Progenitor cell of endocrine pancreas (in vitro differentiated cells): ENCODE measurements around the gene MAN2A2. TPM values are rescaled to one million over a fixed set of nuclear protein-coding genes. Genes with fewer than 3 reads are reported as not detected.

ENCODE experiments used
- DNase-seq: peaks from one replicate; pipeline ENCODE4 v3.0.0; 2021; ENCODE audit warnings: low spot score; ENCODE audit not compliant: unreplicated experiment
- H3K27ac Mint-ChIP-seq: 2 replicates; pipeline ENCODE4 v1.8.0; 2021; ENCODE audit warnings: mild to moderate bottlenecking, moderate library complexity, mixed read lengths
- H3K27me3 Mint-ChIP-seq: 2 replicates; pipeline ENCODE4 v1.8.0; 2021; ENCODE audit warnings: mixed read lengths
- H3K36me3 Mint-ChIP-seq: 2 replicates; pipeline ENCODE4 v1.8.0; 2022; ENCODE audit warnings: mixed read lengths; ENCODE audit not compliant: insufficient read depth
- H3K4me1 Mint-ChIP-seq: 2 replicates; pipeline ENCODE4 v1.8.0; 2021; ENCODE audit warnings: low read depth, mixed read lengths
- H3K4me3 Mint-ChIP-seq: 2 replicates; pipeline ENCODE4 v1.8.0; 2021; ENCODE audit warnings: low read depth, mild to moderate bottlenecking, moderate library complexity, mixed read lengths
- H3K9me3 Mint-ChIP-seq: 2 replicates; pipeline ENCODE4 v1.8.0; 2021; ENCODE audit warnings: low read depth, mixed read lengths
- total RNA-seq: library from RNA; stranded (reverse); gene quantifications from 2 replicates; pipeline ENCODE4 v1.2.1, GENCODE V29; 2021
- TF ChIP-seq, protein P1 (sequence below): fragments of 200-600 bp; sonication (generic); IDR thresholded peaks from one replicate; pipeline ENCODE4 v1.5.0; 2021; ENCODE audit warnings: antibody characterized with exemption, mild to moderate bottlenecking; ENCODE audit not compliant: unreplicated experiment

MAN2A2 gene
- total RNA-seq, 1 donor from 2014 or later, result 117 TPM

DNA sequence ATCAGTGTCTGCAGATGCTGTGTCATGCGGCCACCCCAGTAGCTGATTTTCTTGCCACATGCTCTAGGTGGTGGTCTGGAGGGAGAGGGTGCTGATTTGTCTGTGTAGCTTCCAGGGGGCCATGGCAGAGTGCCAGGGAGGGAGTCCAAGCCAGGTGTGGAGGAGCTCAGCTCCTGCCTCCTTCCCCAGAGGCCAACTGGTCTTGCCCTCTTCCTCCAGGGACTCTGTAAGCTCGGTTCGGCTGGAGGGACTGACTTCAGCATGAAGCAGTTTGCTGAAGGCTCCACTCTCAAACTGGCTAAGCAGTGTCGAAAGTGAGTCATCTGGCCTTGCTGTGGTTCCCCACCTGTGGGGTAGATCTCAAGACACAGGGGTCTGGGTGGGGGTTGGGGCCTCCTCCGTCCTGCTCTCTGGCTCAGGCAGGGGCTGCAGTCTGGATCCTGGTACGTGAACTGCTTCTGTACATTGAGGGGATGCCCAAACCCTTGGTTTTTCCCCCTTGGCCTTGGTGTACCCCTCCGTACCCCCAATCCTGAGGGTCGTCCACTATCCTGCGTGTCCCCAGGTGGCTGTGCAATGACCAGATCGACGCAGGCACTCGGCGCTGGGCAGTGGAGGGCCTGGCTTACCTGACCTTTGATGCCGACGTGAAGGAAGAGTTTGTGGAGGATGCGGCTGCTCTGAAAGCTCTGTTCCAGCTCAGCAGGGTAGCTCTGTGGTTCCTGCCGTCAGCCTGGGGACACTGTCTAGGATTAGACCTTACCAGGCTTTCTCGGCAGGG, 44.7 kb downstream of the MAN2A2 start:
- H3K27me3 Mint-ChIP-seq, result no peaks in the 10 kb centered on the region
- TF ChIP-seq, protein P1, sequence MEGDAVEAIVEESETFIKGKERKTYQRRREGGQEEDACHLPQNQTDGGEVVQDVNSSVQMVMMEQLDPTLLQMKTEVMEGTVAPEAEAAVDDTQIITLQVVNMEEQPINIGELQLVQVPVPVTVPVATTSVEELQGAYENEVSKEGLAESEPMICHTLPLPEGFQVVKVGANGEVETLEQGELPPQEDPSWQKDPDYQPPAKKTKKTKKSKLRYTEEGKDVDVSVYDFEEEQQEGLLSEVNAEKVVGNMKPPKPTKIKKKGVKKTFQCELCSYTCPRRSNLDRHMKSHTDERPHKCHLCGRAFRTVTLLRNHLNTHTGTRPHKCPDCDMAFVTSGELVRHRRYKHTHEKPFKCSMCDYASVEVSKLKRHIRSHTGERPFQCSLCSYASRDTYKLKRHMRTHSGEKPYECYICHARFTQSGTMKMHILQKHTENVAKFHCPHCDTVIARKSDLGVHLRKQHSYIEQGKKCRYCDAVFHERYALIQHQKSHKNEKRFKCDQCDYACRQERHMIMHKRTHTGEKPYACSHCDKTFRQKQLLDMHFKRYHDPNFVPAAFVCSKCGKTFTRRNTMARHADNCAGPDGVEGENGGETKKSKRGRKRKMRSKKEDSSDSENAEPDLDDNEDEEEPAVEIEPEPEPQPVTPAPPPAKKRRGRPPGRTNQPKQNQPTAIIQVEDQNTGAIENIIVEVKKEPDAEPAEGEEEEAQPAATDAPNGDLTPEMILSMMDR, result no peak
- H3K27ac Mint-ChIP-seq, result no peak overlapping the region
- no peak overlapping the region for H3K4me3 Mint-ChIP-seq
- H3K9me3 Mint-ChIP-seq, result no peaks in the 10 kb centered on the region
- H3K4me1 Mint-ChIP-seq, result no peaks in the 10 kb centered on the region
- H3K36me3 Mint-ChIP-seq, result peaks cover 11% of the 10 kb centered on the region
- no peak for DNase-seq

DNA sequence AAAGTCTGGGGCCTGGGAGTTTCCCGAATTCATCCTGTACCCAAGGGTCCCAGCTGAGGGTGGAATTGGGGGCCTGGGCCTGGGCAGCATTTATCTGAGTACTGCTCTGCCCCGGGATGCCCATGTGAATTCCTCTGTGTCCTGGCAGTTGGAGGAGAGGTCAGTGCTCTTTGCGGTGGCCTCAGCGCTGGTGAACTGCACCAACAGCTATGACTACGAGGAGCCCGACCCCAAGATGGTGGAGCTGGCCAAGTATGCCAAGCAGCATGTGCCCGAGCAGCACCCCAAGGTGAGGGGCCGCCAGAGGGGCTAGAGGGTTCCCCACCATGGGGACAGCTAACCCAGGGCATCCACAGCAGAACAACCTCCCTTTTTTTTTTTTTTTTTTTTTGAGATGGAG, 45.4 kb downstream of the MAN2A2 start:
- H3K36me3 Mint-ChIP-seq, result peaks cover 13% of the 10 kb centered on the region

DNA sequence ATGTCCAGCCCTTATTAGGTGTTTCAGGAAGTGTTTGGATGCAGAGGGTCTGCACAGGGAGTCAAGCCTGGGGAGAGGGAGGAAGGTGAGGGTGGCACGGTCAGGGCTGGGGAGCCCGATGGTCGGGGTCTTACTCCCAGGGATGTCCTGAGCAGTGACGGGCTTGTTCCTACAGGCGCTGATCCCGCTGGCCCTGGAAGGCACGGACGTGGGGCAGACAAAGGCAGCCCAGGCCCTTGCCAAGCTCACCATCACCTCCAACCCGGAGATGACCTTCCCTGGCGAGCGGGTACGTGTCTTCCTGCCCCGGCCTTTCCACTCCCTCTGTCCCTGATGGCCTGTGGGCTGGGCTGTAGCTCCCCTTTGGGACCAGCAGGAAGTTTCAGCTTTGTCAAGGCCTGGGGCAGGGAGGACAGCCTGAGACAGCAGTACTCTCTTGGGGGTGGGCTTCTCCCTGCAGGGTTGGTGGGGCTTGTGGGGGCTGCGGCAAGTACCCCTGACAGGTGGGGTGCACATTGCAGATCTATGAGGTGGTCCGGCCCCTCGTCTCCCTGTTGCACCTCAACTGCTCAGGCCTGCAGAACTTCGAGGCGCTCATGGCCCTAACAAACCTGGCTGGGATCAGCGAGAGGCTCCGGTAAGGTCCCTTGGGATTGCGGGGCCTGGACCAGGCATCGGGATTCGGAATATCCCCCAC, 47.0 kb downstream of the MAN2A2 start:
- Mint-ChIP-seq H3K27ac (no peak overlapping the region), H3K36me3 (peaks cover 10% of the 10 kb centered on the region), H3K9me3 (no peaks in the 10 kb centered on the region), H3K4me1 (no peaks in the 10 kb centered on the region), H3K4me3 (no peak overlapping the region), H3K27me3 (no peaks in the 10 kb centered on the region)
- TF ChIP-seq, protein P1, result no peak
- no peak for DNase-seq

More for the DNA sequence above, 45.4 kb downstream of the MAN2A2 start:
- H3K4me1 Mint-ChIP-seq, result no peaks in the 10 kb centered on the region
- no peak overlapping the region for H3K4me3 Mint-ChIP-seq
- H3K9me3 Mint-ChIP-seq, result no peaks in the 10 kb centered on the region
- no peak for DNase-seq
- no peaks in the 10 kb centered on the region for H3K27me3 Mint-ChIP-seq
- no peak overlapping the region for H3K27ac Mint-ChIP-seq
- TF ChIP-seq, protein P1, result no peak

DNA sequence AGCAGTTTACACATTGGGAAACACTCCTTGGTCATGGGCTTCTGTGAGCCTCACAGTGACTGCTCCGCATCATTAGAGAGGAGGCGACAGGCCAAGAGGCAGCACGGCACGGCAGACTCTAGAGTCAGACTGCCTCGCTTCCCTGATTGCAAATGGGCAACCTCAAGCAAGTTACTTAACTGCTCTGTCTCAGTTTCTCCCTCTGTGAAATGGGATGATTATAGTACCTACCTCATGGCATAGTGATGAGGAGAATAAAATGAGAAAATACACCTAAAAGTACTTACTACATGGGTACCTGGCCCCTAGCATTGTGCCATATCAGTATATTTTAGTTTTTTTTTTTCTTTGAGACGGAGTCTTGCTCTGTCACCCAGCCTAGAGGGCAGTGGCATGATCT, 47.6 kb downstream of the MAN2A2 start:
- TF ChIP-seq, protein P1, result no peak

DNA sequence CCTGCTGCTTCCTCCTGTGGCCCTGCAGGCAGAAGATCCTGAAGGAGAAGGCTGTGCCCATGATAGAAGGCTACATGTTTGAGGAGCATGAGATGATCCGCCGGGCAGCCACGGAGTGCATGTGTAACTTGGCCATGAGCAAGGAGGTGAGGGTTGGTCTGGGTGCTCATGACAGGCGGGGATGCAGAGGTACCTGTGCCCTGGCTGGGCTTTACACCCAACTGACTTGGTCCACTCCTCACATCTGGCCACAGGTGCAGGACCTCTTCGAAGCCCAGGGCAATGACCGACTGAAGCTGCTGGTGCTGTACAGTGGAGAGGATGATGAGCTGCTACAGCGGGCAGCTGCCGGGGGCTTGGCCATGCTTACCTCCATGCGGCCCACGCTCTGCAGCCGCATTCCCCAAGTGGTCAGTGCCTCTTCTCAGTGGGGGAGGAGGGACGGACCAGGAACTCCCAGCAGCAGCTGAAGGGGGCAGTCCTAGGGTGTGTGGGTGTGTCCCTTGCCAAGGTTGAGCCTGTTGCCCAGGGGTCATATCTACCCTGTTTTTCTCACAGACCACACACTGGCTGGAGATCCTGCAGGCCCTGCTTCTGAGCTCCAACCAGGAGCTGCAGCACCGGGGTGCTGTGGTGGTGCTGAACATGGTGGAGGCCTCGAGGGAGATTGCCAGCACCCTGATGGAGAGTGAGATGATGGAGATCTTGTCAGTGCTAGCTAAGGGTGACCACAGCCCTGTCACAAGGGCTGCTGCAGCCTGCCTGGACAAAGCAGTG, 50.0 kb downstream of the MAN2A2 start:
- Mint-ChIP-seq H3K36me3 (peaks cover 6% of the 10 kb centered on the region), H3K27ac (peak overlapping the region; percentile 58), H3K4me1 (peaks cover 9% of the 10 kb centered on the region), H3K9me3 (no peaks in the 10 kb centered on the region), H3K27me3 (no peaks in the 10 kb centered on the region), H3K4me3 (no peak overlapping the region)
- DNase-seq, result no peak
- TF ChIP-seq, protein P1, result no peak

More for the DNA sequence above, 47.6 kb downstream of the MAN2A2 start:
- Mint-ChIP-seq H3K27me3 (no peaks in the 10 kb centered on the region), H3K4me1 (no peaks in the 10 kb centered on the region), H3K4me3 (no peak overlapping the region), H3K27ac (no peak overlapping the region), H3K36me3 (peaks cover 10% of the 10 kb centered on the region), H3K9me3 (no peaks in the 10 kb centered on the region)
- no peak for DNase-seq
